CD4-positive, CD25-positive, alpha-beta regulatory T cell (primary cell): ENCODE measurements around the gene LMX1A. TPM values are rescaled to one million over a fixed set of nuclear protein-coding genes. Genes with fewer than 3 reads are reported as not detected.
A peak's percentile ranks its signal among the peaks of the same experiment; 100 is the strongest.

Source experiments
- ATAC-seq, 2 donors: fragments of 150-1000 bp; cut with Tn5 transposase; one replicate each; pipeline ENCODE4 v1.10.0; 2021; ENCODE audit warnings: low read depth in 2 of 2, moderate number of reproducible peaks in 2 of 2, moderate library complexity in 1 of 2
- DNase-seq, 3 donors: peaks; one replicate each; pipeline versions ENCODE4 v3.0.0 to v3.0.0-alpha.2; 2012 to 2022; ENCODE audit warnings: mixed read lengths in 1 of 3
- H3K27ac ChIP-seq: one replicate; pipeline ENCODE4 v1.7.0; 2013; ENCODE audit warnings: mild to moderate bottlenecking, low read length; ENCODE audit not compliant: insufficient read depth, poor library complexity, severe bottlenecking
- H3K27me3 ChIP-seq: one replicate; pipeline ENCODE4 v1.7.0; 2013; ENCODE audit warnings: low read length; ENCODE audit not compliant: control insufficient read depth, insufficient read depth
- H3K36me3 ChIP-seq: one replicate; pipeline ENCODE4 v1.7.0; 2013; ENCODE audit warnings: mild to moderate bottlenecking, low read length, moderate library complexity; ENCODE audit not compliant: control insufficient read depth, insufficient read depth
- H3K4me1 ChIP-seq: 2 replicates; pipeline ENCODE4 v1.7.0; 2013; ENCODE audit warnings: mild to moderate bottlenecking, low read length; ENCODE audit not compliant: insufficient read depth, control insufficient read depth, poor library complexity, severe bottlenecking
- H3K4me3 ChIP-seq: one replicate; pipeline ENCODE4 v1.7.0; 2013; ENCODE audit warnings: low read depth, mild to moderate bottlenecking, low read length, moderate library complexity
- H3K9me3 ChIP-seq, 2 experiments: 1 replicate in 1 of 2; 2 replicates in 1 of 2; pipeline ENCODE4 v1.7.0; 2013; ENCODE audit warnings: low read length in 2 of 2, mild to moderate bottlenecking in 1 of 2, moderate library complexity in 1 of 2; ENCODE audit not compliant: control insufficient read depth in 2 of 2
- H3K27ac Mint-ChIP-seq, 3 donors: one replicate each; pipeline ENCODE4 v1.8.0; 2020 to 2022; ENCODE audit warnings: mild to moderate bottlenecking in 3 of 3, mixed read lengths in 3 of 3, moderate library complexity in 2 of 3
- H3K27me3 Mint-ChIP-seq: one replicate; pipeline ENCODE4 v1.8.0; 2022; ENCODE audit warnings: mild to moderate bottlenecking, mixed read lengths
- H3K36me3 Mint-ChIP-seq: one replicate; pipeline ENCODE4 v1.8.0; 2020; ENCODE audit warnings: mixed read lengths
- H3K4me1 Mint-ChIP-seq, 4 donors: one replicate each; pipeline ENCODE4 v1.8.0; 2020 to 2022; ENCODE audit warnings: mixed read lengths in 4 of 4, mild to moderate bottlenecking in 1 of 4
- H3K4me3 Mint-ChIP-seq, 4 donors: one replicate each; pipeline ENCODE4 v1.8.0; 2020 to 2022; ENCODE audit warnings: mild to moderate bottlenecking in 4 of 4, mixed read lengths in 4 of 4, moderate library complexity in 3 of 4
- H3K9me3 Mint-ChIP-seq, 7 donors: one replicate each; pipeline ENCODE4 v1.8.0; 2020 to 2022; ENCODE audit warnings: mixed read lengths in 7 of 7, mild to moderate bottlenecking in 3 of 7, moderate library complexity in 2 of 7
- polyA plus RNA-seq, 4 donors: library from polyadenylated mRNA; unstranded; fragments of 300-500 nt; fragmentation: Illumina TruSeq; gene quantifications; one replicate each; pipeline ENCODE4 v1.2.3, GENCODE V29; 2021
- total RNA-seq: library from RNA; stranded (reverse); gene quantifications from one replicate; pipeline ENCODE4 v1.2.3, GENCODE V29; 2022

LMX1A gene
- total RNA-seq (not detected), polyA plus RNA-seq (not detected)

GRCh38 chr1:165355977-165356811 lies at the start of gene LMX1A:
Gene LMX1A, minus strand, starts transcription at chr1:165356715. Its CDS starts 1,156 bp downstream, at chr1:165355559.
- no peaks in the 10 kb centered on the region for H3K36me3 Mint-ChIP-seq
- H3K4me3 Mint-ChIP-seq: peak within 1 kb of the TSS in 1 of 4 donors; percentile 87
- no peak for DNase-seq
- no peak within 1 kb of the TSS for H3K4me3 ChIP-seq
- no peak within 1 kb of the TSS for H3K27ac ChIP-seq
- H3K4me1 ChIP-seq: no peaks in the 10 kb centered on the region
- H3K9me3 Mint-ChIP-seq: no peaks in the 10 kb centered on the region
- H3K9me3 ChIP-seq: no peaks in the 10 kb centered on the region
- no peak for ATAC-seq
- H3K36me3 ChIP-seq: no peaks in the 10 kb centered on the region
- H3K27me3 Mint-ChIP-seq: peaks cover 71% of the 10 kb centered on the region
- no peak within 1 kb of the TSS for H3K27ac Mint-ChIP-seq
- peaks cover 18% of the 10 kb centered on the region for H3K27me3 ChIP-seq
- peaks cover 0 to 17% (median 2%) of the 10 kb centered on the region in 4 donors for H3K4me1 Mint-ChIP-seq

- DNase-seq (peak in 2 of 3 donors; percentile 28 to 39), ATAC-seq (peak; percentile 39 to 47)
- Mint-ChIP-seq H3K27me3 (peaks cover 19% of the 10 kb centered on the region), H3K9me3 (no peaks in the 10 kb centered on the region), H3K27ac (no peak overlapping the region), H3K4me1 (peaks cover 0 to 2% (median 0%) of the 10 kb centered on the region in 4 donors), H3K36me3 (no peaks in the 10 kb centered on the region), H3K4me3 (no peak overlapping the region)
- no peaks in the 10 kb centered on the region for H3K9me3 ChIP-seq
- H3K36me3 ChIP-seq: no peaks in the 10 kb centered on the region
- H3K4me3 ChIP-seq: no peak overlapping the region
- H3K27me3 ChIP-seq: peaks cover 16% of the 10 kb centered on the region
- no peak overlapping the region for H3K27ac ChIP-seq
- no peaks in the 10 kb centered on the region for H3K4me1 ChIP-seq
These were observed 47.4 kb upstream of the LMX1A start for GRCh38 chr1:165403835-165404482.

GRCh38 chr1:165402517-165403111 lies 46.1 kb upstream of the LMX1A start:
- ATAC-seq (no peak), DNase-seq (no peak)
- Mint-ChIP-seq H3K36me3 (no peaks in the 10 kb centered on the region), H3K9me3 (no peaks in the 10 kb centered on the region), H3K4me3 (no peak overlapping the region), H3K27me3 (peaks cover 17% of the 10 kb centered on the region), H3K4me1 (peaks cover 0 to 6% (median under 1%) of the 10 kb centered on the region in 4 donors), H3K27ac (no peak overlapping the region)
- no peaks in the 10 kb centered on the region for H3K36me3 ChIP-seq
- H3K4me1 ChIP-seq: peaks cover 5% of the 10 kb centered on the region
- peaks cover 18% of the 10 kb centered on the region for H3K27me3 ChIP-seq
- H3K9me3 ChIP-seq: no peaks in the 10 kb centered on the region
- H3K27ac ChIP-seq: no peak overlapping the region
- no peak overlapping the region for H3K4me3 ChIP-seq

GRCh38 chr1:165397944-165398343 lies 41.4 kb upstream of the LMX1A start:
- peak in 1 of 3 donors; percentile 26 for DNase-seq
- peaks cover 22% of the 10 kb centered on the region for H3K27me3 ChIP-seq
- H3K27me3 Mint-ChIP-seq: peaks cover 45% of the 10 kb centered on the region
- no peak overlapping the region for H3K4me3 Mint-ChIP-seq
- no peak overlapping the region for H3K4me3 ChIP-seq
- no peak overlapping the region for H3K27ac Mint-ChIP-seq
- H3K4me1 Mint-ChIP-seq: peaks cover 7 to 15% (median 10%) of the 10 kb centered on the region in 4 donors
- no peaks in the 10 kb centered on the region for H3K36me3 Mint-ChIP-seq
- H3K27ac ChIP-seq: no peak overlapping the region
- peak in 1 of 2 donors; percentile 40 for ATAC-seq
- peaks cover 12% of the 10 kb centered on the region for H3K4me1 ChIP-seq
- peaks cover 0 to 2% (median 0%) of the 10 kb centered on the region in 7 donors for H3K9me3 Mint-ChIP-seq
- no peaks in the 10 kb centered on the region for H3K9me3 ChIP-seq
- no peaks in the 10 kb centered on the region for H3K36me3 ChIP-seq

GRCh38 chr1:165395901-165396300 lies 39.4 kb upstream of the LMX1A start:
- Histone ChIP-seq H3K4me3 (no peak overlapping the region), H3K4me1 (peaks cover 19% of the 10 kb centered on the region), H3K9me3 (no peaks in the 10 kb centered on the region), H3K27ac (no peak overlapping the region), H3K27me3 (peaks cover 25% of the 10 kb centered on the region), H3K36me3 (no peaks in the 10 kb centered on the region)
- DNase-seq (no peak), ATAC-seq (no peak)
- H3K9me3 Mint-ChIP-seq: peaks cover 0 to 2% (median 0%) of the 10 kb centered on the region in 7 donors
- H3K27me3 Mint-ChIP-seq: peaks cover 59% of the 10 kb centered on the region
- H3K4me1 Mint-ChIP-seq: peaks cover 11 to 22% (median 13%) of the 10 kb centered on the region in 4 donors
- H3K27ac Mint-ChIP-seq: no peak overlapping the region
- no peak overlapping the region for H3K4me3 Mint-ChIP-seq
- no peaks in the 10 kb centered on the region for H3K36me3 Mint-ChIP-seq

- Mint-ChIP-seq H3K27ac (no peak overlapping the region), H3K36me3 (no peaks in the 10 kb centered on the region), H3K4me3 (no peak overlapping the region), H3K27me3 (peaks cover 64% of the 10 kb centered on the region), H3K9me3 (peaks cover 0 to 2% (median 0%) of the 10 kb centered on the region in 7 donors), H3K4me1 (peaks cover 11 to 22% (median 13%) of the 10 kb centered on the region in 4 donors)
- Histone ChIP-seq H3K4me1 (peaks cover 19% of the 10 kb centered on the region), H3K27ac (no peak overlapping the region), H3K9me3 (no peaks in the 10 kb centered on the region), H3K27me3 (peaks cover 29% of the 10 kb centered on the region), H3K4me3 (no peak overlapping the region), H3K36me3 (no peaks in the 10 kb centered on the region)
- no peak for ATAC-seq
- DNase-seq: no peak
These were observed 39.0 kb upstream of the LMX1A start for GRCh38 chr1:165395478-165395877.

GRCh38 chr1:165392634-165393571 lies 36.4 kb upstream of the LMX1A start:
- DNase-seq (peak; percentile 84 to 92 (median 87)), ATAC-seq (peak; percentile 95 to 97)
- Mint-ChIP-seq H3K27me3 (peaks cover 71% of the 10 kb centered on the region), H3K36me3 (no peaks in the 10 kb centered on the region), H3K9me3 (peaks cover 0 to 2% (median 0%) of the 10 kb centered on the region in 7 donors), H3K4me1 (peaks cover 11 to 20% (median 12%) of the 10 kb centered on the region in 4 donors), H3K27ac (peak overlapping the region; percentile 21 to 79 (median 68)), H3K4me3 (peak overlapping the region; percentile 18 to 84 (median 46))
- H3K4me1 ChIP-seq: peaks cover 15% of the 10 kb centered on the region
- H3K27me3 ChIP-seq: peaks cover 53% of the 10 kb centered on the region
- no peak overlapping the region for H3K27ac ChIP-seq
- H3K9me3 ChIP-seq: no peaks in the 10 kb centered on the region
- H3K4me3 ChIP-seq: peak overlapping the region; percentile 63
- H3K36me3 ChIP-seq: no peaks in the 10 kb centered on the region
